ENCODE results near the gene KCNT2. TPM values are rescaled to one million over a fixed set of nuclear protein-coding genes. Genes with fewer than 3 reads are reported as not detected.

The KCNT2 gene
- total and polyA plus RNA-seq, 10 of the 15 experiments (the other 5 are each of a cell fraction or from before 2014, with no cell fraction given) = not detected

DNA sequence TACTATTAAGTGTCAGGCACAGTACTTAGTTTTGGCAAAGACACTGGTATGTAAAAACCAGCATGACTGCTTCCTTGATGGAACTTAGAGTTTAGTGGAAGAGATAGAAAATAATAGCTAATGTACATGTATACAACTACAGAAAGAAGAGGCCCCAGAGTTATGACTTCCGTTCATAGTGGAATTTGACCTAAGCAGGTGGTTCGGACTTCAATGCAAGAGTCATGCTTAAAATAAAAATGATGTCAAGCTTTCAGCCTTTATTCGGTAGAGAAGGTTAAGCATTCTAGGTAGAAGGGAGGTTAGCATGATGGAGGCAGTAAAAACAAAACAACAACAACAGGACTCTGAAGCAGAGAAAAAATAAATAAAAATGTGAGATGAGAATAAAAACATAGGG lies 165.9 kb downstream of the KCNT2 start:
- no peaks in the 10 kb centered on the region for H3K4me1 ChIP-seq (ENCODE audit: control insufficient read depth, insufficient read depth, low read length)
- H3K27me3 ChIP-seq (replicated peaks in 1 of 2; ENCODE audit: control insufficient read depth in 2 of 2, insufficient read depth in 2 of 2, low read length in 1 of 2) = no peaks in the 10 kb centered on the region
- no peak overlapping the region for H3K4me3 ChIP-seq
- ChIA-PET CTCF (no interaction called here), SMC1A (ENCODE audit: uncharacterized antibody, unreplicated experiment) (interaction anchor here (0.9 to 1.1 kb wide), 2 partner anchors 9 to 30 kb away, joined by 3 to 4 read pairs; no protein-coding TSS in a partner anchor), RAD21 (ENCODE audit: unreplicated experiment) (no interaction called here), POLR2A (no interaction called here)
- no peak overlapping the region for H3K9ac ChIP-seq (ENCODE audit: control insufficient read depth, insufficient read depth, low read length)
- DNase-seq (ENCODE audit: low read depth, low spot score) (no peak), FAIRE-seq (no peak), ATAC-seq (peak; percentile 36)
- 52% methylated on average over 3 of the region's 3 CpGs for WGBS (ENCODE audit: insufficient coverage, insufficient replicate concordance, low lambda C conversion rate, missing lambda C conversion rate)
- in situ Hi-C loops (cut with MboI) = no loop called here
- BruUV-seq (replicated peaks) = no TSS peak
- H3K9me3 ChIP-seq (replicated peaks; ENCODE audit: control insufficient read depth, insufficient read depth, low read length) = no peaks in the 10 kb centered on the region
- no peak overlapping the region for H3K4me2 ChIP-seq (ENCODE audit: control insufficient read depth, insufficient read depth)
- no peak overlapping the region for H2AFZ ChIP-seq (ENCODE audit: control insufficient read depth, low read depth, low read length)
- no peaks in the 10 kb centered on the region for H3K36me3 ChIP-seq (ENCODE audit: control insufficient read depth in 2 of 2, insufficient read depth in 2 of 2, low read length in 1 of 2)
- no peak overlapping the region for H3K27ac ChIP-seq (ENCODE audit: control insufficient read depth, insufficient read depth)
- intact Hi-C loops (cut with micrococcal nuclease; ENCODE audit: unreplicated experiment) = no loop called here
- no peaks in the 10 kb centered on the region for H3K79me2 ChIP-seq (ENCODE audit: control insufficient read depth, insufficient read depth, low read length)
- no peaks in the 10 kb centered on the region for H4K20me1 ChIP-seq (ENCODE audit: control insufficient read depth, insufficient read depth)
- TF ChIP-seq BRCA1 (IDR thresholded peaks at IDR 0.05; ENCODE audit: low read depth, low read length) = no peak
- TF ChIP-seq MEF2B (IDR thresholded peaks at IDR 0.05; ENCODE audit: partially characterized antibody, poor library complexity, severe bottlenecking) = no peak
- no peak for TF ChIP-seq NBN (IDR thresholded peaks at IDR 0.05)
- TF ChIP-seq EGR1 (IDR thresholded peaks at IDR 0.05; ENCODE audit: borderline replicate concordance in 1 of 2, low read depth in 2 of 2, low read length in 2 of 2) = no peak
- TF ChIP-seq, protein P1, sequence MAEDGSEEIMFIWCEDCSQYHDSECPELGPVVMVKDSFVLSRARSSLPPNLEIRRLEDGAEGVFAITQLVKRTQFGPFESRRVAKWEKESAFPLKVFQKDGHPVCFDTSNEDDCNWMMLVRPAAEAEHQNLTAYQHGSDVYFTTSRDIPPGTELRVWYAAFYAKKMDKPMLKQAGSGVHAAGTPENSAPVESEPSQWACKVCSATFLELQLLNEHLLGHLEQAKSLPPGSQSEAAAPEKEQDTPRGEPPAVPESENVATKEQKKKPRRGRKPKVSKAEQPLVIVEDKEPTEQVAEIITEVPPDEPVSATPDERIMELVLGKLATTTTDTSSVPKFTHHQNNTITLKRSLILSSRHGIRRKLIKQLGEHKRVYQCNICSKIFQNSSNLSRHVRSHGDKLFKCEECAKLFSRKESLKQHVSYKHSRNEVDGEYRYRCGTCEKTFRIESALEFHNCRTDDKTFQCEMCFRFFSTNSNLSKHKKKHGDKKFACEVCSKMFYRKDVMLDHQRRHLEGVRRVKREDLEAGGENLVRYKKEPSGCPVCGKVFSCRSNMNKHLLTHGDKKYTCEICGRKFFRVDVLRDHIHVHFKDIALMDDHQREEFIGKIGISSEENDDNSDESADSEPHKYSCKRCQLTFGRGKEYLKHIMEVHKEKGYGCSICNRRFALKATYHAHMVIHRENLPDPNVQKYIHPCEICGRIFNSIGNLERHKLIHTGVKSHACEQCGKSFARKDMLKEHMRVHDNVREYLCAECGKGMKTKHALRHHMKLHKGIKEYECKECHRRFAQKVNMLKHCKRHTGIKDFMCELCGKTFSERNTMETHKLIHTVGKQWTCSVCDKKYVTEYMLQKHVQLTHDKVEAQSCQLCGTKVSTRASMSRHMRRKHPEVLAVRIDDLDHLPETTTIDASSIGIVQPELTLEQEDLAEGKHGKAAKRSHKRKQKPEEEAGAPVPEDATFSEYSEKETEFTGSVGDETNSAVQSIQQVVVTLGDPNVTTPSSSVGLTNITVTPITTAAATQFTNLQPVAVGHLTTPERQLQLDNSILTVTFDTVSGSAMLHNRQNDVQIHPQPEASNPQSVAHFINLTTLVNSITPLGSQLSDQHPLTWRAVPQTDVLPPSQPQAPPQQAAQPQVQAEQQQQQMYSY (CRISPR knock-in tag; IDR thresholded peaks at IDR 0.05) = no peak
- TF ChIP-seq STAT1 (conservative IDR thresholded peaks at IDR 0.05) = no peak
- TF ChIP-seq RAD21 (IDR thresholded peaks at IDR 0.05; ENCODE audit: insufficient read depth, low read depth, low read length) = no peak
- TF ChIP-seq GABPA (IDR thresholded peaks at IDR 0.05; ENCODE audit: low read depth) = no peak
- TF ChIP-seq CEBPB (IDR thresholded peaks at IDR 0.05; ENCODE audit: borderline replicate concordance in 1 of 2, low read depth in 2 of 2, low read length in 2 of 2) = no peak
- TF ChIP-seq, protein P2, sequence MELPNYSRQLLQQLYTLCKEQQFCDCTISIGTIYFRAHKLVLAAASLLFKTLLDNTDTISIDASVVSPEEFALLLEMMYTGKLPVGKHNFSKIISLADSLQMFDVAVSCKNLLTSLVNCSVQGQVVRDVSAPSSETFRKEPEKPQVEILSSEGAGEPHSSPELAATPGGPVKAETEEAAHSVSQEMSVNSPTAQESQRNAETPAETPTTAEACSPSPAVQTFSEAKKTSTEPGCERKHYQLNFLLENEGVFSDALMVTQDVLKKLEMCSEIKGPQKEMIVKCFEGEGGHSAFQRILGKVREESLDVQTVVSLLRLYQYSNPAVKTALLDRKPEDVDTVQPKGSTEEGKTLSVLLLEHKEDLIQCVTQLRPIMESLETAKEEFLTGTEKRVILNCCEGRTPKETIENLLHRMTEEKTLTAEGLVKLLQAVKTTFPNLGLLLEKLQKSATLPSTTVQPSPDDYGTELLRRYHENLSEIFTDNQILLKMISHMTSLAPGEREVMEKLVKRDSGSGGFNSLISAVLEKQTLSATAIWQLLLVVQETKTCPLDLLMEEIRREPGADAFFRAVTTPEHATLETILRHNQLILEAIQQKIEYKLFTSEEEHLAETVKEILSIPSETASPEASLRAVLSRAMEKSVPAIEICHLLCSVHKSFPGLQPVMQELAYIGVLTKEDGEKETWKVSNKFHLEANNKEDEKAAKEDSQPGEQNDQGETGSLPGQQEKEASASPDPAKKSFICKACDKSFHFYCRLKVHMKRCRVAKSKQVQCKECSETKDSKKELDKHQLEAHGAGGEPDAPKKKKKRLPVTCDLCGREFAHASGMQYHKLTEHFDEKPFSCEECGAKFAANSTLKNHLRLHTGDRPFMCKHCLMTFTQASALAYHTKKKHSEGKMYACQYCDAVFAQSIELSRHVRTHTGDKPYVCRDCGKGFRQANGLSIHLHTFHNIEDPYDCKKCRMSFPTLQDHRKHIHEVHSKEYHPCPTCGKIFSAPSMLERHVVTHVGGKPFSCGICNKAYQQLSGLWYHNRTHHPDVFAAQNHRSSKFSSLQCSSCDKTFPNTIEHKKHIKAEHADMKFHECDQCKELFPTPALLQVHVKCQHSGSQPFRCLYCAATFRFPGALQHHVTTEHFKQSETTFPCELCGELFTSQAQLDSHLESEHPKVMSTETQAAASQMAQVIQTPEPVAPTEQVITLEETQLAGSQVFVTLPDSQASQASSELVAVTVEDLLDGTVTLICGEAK (IDR thresholded peaks at IDR 0.05; ENCODE audit: borderline replicate concordance) = no peak
- TF ChIP-seq, protein P3, sequence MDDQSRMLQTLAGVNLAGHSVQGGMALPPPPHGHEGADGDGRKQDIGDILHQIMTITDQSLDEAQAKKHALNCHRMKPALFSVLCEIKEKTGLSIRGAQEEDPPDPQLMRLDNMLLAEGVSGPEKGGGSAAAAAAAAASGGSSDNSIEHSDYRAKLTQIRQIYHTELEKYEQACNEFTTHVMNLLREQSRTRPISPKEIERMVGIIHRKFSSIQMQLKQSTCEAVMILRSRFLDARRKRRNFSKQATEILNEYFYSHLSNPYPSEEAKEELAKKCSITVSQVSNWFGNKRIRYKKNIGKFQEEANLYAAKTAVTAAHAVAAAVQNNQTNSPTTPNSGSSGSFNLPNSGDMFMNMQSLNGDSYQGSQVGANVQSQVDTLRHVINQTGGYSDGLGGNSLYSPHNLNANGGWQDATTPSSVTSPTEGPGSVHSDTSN (IDR thresholded peaks at IDR 0.05; ENCODE audit: insufficient replicate concordance, low read depth, low read length) = no peak
- no peak for TF ChIP-seq SMAD1 (IDR thresholded peaks at IDR 0.05; ENCODE audit: low read depth, partially characterized antibody)
- no peak for TF ChIP-seq RELA (IDR thresholded peaks at IDR 0.05; ENCODE audit: borderline replicate concordance, partially characterized antibody)
- TF ChIP-seq PAX5 (IDR thresholded peaks at IDR 0.05; ENCODE audit: borderline replicate concordance, low read depth, low read length) = no peak
- no peak for TF ChIP-seq LARP7 (IDR thresholded peaks at IDR 0.05)
- no peak for TF ChIP-seq IKZF1 (conservative IDR thresholded peaks at IDR 0.05)
- TF ChIP-seq TARDBP (IDR thresholded peaks at IDR 0.05; ENCODE audit: borderline replicate concordance) = no peak

Data from GM12878 (cell line).